Stimulated activated CD4-positive, alpha-beta T cell treated with anti-CD3 and anti-CD28 coated beads, Interleukin-4, amount 100 ng/mL, for 48 hours (primary cell): Measurements from ENCODE around the gene MUC4.

Experiments
- DNase-seq, 2 donors: peaks; one replicate each; pipeline ENCODE4 v3.0.0-alpha.2; 2020; ENCODE audit warnings: low read depth in 2 of 2

The MUC4 gene

DNA sequence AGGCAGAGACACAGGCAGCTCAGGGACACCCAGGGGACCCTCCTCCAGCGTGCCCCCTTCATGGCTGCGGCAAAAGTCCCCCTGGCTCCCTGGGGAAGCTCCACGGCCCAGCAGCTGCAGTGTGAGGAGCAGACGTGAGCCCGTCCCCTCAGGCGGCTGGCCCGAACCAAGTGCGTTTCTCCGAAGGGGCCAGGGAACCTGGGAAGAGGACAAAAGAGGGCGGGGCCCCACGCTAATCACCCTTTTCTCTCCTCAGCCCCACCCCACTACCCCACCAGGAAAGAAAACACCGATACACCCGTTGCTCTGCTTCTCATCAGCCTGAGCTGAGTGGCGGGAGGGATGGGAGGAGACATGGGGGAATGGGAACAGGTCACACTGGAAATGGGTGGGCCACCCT is at the start of gene MUC4:
Gene MUC4 (minus strand): TSS at position 174 of the 400 bp plus-strand sequence. CDS start 112 bp downstream, at position 62.
- DNase-seq, result no peak

DNA sequence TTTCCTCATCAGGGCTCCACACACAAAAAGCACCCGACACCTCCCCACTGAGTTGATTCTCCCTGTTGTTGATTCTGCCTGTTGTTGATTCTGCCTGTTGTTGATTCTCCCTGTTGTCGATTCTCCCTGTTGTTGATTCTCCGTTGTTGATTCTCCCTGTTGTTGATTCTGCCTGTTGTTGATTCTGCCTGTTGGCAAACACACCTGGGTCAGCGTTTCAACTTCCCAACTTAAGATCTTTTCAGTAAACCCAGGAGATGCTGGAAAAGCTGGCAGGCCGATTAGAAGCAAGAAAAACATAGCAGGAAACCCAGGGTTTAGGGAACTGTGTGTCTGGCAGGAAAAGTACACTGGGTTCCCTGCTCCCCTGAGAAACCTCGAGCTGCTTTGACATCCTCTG is 48.7 kb upstream of the MUC4 start:
- DNase-seq, result no peak

GRCh38 chr3:195859846-195860411 is 48.2 kb upstream of the MUC4 start:
- no peak for DNase-seq

- DNase-seq, result peak; percentile 59 to 80
Measured at GRCh38 chr3:195859061-195859845, 47.5 kb upstream of the MUC4 start.

DNA sequence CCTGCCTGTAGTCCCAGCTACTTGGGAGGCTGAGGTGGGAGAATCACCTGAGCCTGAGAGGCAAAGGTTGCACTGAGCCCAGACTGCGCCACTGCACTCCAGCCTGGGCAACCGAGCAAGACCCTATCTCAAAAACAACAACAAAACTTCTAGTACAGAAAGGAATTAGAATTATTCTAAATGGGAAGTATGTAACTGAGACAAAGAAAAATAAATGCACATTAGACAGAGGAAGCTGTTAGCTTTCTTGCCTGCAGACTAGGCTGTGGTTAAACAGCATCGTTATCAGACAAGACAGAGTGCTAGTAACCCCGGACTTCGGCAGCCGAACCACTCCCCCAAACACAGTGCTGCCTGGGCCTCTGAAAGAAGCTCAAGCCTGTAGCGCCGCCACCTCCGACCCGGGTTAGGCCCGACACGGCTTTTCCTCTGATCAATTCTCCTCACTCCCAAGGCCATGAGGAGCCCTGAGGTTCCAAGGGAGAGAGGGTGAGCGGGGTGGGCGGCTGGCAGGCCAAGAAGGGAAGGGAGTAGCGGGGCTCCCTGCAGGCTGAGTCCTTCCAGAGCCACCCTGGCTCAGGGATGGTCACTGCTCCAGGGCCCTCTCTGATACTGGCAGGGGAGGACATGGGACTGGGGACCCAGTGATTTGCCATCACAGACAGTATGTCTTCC is 44.8 kb upstream of the MUC4 start:
- no peak for DNase-seq

DNA sequence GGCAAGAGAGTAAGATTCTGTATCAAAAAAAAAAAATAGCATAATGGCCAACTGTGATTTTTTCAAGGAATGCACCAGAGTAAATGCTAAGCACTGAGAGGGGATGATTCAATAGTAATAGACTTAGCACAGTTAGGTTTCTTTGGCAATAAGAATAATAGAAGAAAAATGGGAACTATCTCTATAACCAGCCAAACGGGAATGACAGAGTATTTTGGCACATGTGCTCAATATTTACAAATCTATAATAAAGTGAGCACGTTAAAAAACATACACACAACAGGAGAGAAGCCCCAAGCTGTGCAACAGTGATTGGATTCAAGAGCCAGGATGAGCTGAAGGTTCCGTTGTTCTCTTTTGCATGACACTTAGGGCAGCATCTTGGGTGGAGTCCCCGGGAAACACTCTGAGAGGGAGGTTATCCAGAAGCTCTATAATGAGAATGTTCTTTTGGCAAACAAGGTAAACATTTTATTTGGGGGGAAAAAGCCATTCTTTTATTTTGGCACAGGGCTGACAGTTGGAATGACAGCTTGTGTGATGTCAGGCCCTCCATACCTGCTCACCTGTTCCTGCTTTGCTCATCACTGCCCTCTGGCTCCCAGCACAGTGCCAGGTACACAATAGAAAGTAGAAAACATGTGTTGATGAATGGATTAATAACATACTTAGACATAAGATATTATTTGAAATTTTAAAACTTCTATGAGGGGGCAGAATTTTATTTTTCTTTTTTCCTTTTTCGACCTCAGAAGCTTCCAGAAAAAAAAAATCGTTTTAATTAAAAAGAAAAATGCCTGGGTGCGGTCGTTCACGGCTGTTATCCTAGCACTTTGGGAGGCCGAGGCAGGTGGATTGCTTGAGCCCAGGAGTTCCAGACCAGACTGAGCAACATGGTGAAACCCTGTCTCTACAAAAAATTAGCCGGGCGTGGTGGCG is 44.0 kb upstream of the MUC4 start:
- no peak for DNase-seq

GRCh38 chr3:195854628-195855294 is 43.0 kb upstream of the MUC4 start:
- DNase-seq, result no peak

DNA sequence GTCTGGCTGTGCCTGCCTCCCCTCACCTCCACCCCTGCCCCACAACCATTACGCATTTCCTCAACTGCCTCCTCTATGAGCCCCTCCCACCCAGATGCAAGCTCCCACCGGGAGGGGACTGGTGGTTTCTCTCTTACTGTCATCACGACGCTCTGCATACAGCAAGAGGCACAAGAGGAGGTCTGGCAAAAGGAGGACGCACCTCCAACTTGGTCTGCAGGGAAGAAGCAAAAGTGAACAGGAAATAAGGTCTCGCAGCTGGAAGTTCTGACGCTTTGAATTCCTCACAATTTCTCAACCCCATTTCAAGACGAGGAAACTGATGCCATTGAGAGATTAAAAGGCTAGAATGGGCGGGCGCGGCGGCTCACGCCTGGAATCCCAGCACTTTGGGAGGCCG is 42.3 kb upstream of the MUC4 start:
- DNase-seq, result no peak

- DNase-seq, result no peak
Measured at GRCh38 chr3:195853036-195853435, 41.3 kb upstream of the MUC4 start.

DNA sequence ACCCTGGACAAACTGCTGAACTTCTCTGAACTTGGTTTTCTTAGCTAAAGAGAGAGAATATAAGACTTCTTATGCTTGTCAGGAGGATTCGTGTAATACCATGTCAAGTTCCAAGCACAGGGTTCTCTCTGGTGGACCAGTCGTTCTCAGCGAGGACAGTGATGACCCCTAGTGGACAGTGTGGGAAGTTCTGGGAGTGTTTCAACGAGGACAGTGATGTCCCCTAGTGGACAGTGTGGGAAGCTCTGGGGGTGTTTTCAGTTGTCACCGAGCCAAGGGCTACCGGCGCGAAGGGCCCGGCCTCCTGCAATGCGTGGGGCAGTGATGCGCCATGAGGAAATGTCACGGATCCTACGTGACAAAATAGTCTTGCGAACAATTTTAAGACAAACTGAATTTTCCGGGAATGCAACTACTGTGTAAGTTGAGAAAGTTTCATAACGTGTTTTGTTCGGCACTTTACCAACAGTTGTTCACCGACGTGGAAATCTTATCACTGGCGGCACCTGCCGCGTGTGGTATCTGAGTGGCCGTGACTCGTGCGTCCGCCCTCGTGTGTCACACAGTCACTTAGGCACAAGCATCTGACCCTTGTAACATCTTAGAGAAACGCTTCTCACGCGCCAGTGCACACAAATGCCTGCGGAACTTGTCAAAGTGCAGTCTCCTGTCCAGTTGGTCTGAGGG is 39.3 kb upstream of the MUC4 start:
- DNase-seq, result peak; percentile 81 to 84

- DNase-seq, result no peak
Measured at GRCh38 chr3:195849322-195850074, 37.8 kb upstream of the MUC4 start.

DNA sequence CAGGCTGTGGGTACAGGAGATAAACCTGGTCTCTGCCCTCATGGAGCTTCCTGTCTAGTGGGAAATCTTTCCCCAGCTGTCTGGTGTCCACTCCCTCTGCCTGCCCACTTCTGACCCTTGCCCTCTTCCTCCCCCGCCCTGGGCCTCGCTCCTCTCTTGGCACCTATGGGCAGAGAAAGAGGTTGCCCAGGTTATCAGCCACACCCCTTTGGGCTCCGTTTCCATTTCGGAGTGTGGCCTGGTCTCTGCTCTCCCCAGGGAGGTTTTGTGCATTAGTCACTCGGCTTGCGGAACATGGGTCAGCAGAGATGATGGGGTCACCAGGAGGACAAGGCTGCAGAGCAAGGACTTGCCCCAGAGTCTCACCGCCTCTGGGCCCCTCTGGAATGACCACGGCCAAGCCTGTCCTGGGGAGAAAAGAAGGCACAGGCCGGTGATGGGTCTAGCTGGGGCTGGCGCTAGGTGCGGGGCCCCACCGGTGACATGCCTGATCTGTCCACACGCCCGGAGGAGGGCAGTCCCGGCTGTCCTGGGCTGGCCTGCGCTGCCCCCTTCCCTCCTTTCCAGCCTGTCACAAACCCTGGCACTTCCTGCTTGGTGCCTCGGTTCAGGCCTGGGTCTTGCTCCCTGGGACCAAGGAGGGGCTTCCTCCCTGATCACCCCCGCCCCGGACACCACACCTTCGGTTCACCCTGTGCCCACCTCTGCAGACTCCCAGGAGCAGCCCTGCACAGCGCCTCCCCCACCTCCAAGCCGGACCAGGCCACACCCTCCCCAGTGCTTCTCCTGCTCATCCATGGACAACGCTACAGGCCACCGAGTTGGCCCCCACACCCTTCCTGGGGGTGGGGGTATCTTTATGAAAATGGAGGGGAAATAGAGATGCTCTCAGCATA is 35.6 kb upstream of the MUC4 start:
- DNase-seq, result no peak

- DNase-seq, result no peak
Measured at GRCh38 chr3:195845483-195845882, 33.8 kb upstream of the MUC4 start.

DNA sequence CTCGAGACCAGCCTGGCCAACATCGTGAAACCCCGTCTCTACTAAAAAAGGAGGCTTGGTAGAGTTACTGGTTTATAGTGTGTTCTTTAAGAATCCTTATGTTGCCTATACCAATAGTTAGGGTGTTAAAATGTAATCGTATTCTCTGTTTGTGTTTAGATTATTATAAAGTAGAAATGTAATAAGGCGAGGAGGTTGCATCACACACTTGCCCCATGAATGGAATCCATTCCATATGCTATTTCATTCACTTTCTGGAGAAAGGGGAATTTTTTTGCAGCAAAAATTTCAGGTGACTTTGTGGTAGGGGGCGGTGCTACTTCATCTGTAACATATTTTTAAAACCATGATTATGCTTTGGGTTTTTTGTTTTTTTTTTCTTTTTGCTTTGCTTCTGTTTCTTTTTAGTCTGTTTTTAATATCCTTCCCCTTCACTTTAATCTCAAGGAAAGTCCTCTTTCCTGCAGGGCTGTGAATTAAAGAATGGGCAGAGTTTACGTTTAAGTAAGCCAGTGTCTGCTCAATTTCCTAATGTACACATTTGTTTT is 33.0 kb upstream of the MUC4 start:
- no peak for DNase-seq

DNA sequence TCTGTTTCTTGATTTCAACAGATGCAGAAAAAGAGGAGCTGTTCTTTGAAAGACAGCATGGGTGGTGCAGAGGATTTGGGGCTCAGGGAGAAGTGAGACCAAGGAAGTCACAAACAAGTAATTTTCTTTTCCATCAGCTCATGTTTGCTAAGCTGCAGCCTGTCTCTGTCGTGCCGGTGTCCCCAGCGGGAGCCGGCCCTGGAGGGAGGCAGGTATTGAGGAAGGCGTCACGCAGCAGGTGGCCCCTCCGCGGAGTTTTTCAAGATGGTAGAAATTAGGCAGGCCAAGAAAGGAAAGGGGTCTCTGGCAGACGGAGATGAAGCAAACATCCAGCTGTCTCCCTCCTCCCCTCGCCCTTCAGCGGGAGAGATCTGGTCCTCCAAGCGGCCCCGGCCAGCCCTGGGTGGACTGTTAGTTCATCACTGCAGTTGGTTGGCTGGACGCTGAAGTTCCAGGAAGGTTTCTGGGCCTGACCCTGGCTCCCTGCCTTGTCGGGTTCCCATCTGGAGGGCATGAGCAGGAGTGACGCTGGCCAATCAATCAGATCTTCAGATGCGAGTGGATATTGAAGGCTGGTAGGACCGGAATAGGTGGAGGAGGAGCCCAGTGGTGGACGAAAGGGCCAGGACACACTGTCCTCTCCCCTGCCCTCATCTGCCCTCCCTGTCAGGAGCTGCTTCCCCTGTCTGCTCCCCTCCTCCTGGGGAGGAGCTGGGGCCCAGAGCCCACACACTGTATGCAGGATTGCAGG is 27.7 kb upstream of the MUC4 start:
- DNase-seq, result no peak

DNA sequence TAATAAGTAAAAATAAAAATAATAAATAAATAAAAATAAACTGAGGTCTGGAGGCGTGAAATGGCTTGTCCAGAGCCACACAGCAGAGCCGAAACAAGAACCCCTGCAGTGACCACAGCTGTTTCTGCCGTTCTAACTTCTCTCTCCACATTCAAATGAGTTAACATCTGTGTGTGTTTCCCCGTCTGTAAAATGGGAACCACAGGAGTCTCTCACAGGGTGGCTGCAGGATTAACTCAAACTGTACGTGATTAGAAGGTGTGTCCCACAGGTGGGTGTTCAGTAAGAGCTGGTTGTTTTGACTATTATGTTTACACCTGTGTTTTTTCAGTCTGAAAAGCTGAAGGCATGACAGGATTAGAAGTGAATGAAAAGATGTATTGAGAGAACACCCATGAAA is 27.0 kb upstream of the MUC4 start:
- no peak for DNase-seq

DNA sequence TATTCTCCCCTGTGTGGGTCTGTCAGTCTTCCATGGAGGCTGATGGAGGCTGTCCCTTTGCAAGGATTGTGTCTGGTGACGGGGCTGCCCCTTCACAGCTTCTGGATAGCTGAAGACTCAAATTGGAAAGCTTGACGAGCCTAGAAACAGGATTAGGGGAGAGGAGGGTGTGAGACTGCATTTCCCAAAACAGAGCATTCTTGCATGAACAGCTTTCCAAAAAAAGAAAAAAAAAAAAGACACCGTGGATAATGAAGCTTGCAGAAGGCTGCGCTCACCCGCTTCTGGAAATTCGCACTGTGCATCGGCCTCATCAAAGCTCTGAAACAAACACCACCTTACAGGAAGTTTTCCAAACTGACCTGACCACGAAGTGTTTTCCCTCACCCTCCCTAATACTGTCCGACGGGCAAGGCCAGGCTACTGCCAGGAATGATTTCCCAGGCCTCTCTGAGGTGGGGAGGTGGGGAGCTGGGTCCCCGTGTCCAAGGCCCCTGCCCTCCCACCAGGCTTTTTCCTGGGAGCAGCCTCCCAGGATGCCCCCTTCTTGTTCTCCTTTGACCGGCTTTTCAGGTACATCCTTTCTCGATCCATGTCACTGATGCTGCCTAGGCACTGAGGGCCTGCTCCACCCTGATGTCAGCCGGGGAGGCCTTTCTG is 24.9 kb upstream of the MUC4 start:
- no peak for DNase-seq
